ENCODE data around the gene SDK1. TPM values are rescaled to one million over a fixed set of nuclear protein-coding genes. Genes with fewer than 3 reads are reported as not detected.

SDK1 gene
- total RNA-seq, 2 experiments from 2014 or later = 0.20 to 0.25 TPM

GRCh38 chr7:3537210-3537875, 236.3 kb downstream of the SDK1 start:
- no peak for ATAC-seq (ENCODE audit: low read depth)
- Mint-ChIP-seq H3K27me3 (peaks cover 4% of the 10 kb centered on the region), H3K4me1 (no peaks in the 10 kb centered on the region), H3K27ac (no peak overlapping the region), H3K9me3 (no peaks in the 10 kb centered on the region), H3K36me3 (no peaks in the 10 kb centered on the region), H3K4me3 (no peak overlapping the region)
- no peak for DNase-seq
- POLR2A ChIA-PET = no interaction called here

GRCh38 chr7:3538041-3538440, 237.0 kb downstream of the SDK1 start:
- Mint-ChIP-seq H3K9me3 (no peaks in the 10 kb centered on the region), H3K27ac (no peak overlapping the region), H3K4me1 (no peaks in the 10 kb centered on the region), H3K4me3 (no peak overlapping the region), H3K36me3 (no peaks in the 10 kb centered on the region), H3K27me3 (peaks cover 4% of the 10 kb centered on the region)
- ATAC-seq (ENCODE audit: low read depth) = no peak
- POLR2A ChIA-PET = no interaction called here
- no peak for DNase-seq

GRCh38 chr7:3540456-3541220, 239.6 kb downstream of the SDK1 start:
- ATAC-seq (ENCODE audit: low read depth) (no peak), DNase-seq (no peak)
- POLR2A ChIA-PET = no interaction called here
- Mint-ChIP-seq H3K9me3 (no peaks in the 10 kb centered on the region), H3K36me3 (no peaks in the 10 kb centered on the region), H3K27ac (no peak overlapping the region), H3K4me3 (no peak overlapping the region), H3K4me1 (no peaks in the 10 kb centered on the region), H3K27me3 (no peaks in the 10 kb centered on the region)

DNA sequence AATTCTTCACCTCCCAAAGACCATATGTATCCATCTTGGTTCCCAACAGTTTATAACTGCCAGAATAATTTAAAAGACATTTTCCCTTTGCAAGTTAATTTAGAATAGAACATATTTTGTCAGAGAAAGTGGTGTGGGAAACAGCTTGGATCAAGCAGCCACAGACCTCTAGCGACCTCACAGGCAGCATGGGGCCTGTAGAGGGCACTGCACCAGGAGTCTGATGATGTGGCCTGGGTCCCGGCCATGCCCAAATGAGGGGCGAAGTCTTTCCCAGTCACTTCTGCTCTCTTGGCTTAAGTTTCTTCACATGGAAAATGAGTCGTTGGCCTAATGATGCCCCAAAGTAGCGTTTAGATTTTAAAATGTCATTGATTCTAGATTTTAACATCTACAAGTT, 243.2 kb downstream of the SDK1 start:
- no peak overlapping the region for H3K27ac Mint-ChIP-seq
- H3K4me3 Mint-ChIP-seq = no peak overlapping the region
- DNase-seq (no peak), ATAC-seq (ENCODE audit: low read depth) (no peak)
- peaks cover 2% of the 10 kb centered on the region for H3K27me3 Mint-ChIP-seq
- H3K36me3 Mint-ChIP-seq = peaks cover 1% of the 10 kb centered on the region
- no peaks in the 10 kb centered on the region for H3K9me3 Mint-ChIP-seq
- no peaks in the 10 kb centered on the region for H3K4me1 Mint-ChIP-seq
- POLR2A ChIA-PET = no interaction called here

DNA sequence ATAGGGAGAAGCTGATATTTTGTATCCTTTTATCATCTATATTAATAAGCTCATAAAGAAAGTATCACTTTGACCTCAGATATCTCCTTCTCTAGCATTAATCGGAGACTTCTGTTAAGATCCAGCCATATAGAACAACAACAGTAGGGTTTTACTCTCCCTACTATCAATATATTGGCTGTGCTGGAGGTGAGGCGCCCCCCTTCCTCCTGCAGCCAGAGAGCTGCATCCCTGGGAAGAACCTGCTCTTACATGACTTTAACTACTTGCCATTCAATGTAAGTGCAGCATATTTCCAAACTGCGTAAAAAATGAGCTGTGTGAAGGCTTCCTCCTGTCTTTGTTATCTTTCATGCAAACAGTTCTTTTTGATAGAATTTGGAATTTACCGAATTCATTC, 247.8 kb downstream of the SDK1 start:
- Mint-ChIP-seq H3K36me3 (peaks cover 1% of the 10 kb centered on the region), H3K4me1 (no peaks in the 10 kb centered on the region), H3K9me3 (no peaks in the 10 kb centered on the region), H3K4me3 (no peak overlapping the region), H3K27me3 (peaks cover 6% of the 10 kb centered on the region), H3K27ac (no peak overlapping the region)
- POLR2A ChIA-PET = no interaction called here
- ATAC-seq (ENCODE audit: low read depth) = no peak
- no peak for DNase-seq

DNA sequence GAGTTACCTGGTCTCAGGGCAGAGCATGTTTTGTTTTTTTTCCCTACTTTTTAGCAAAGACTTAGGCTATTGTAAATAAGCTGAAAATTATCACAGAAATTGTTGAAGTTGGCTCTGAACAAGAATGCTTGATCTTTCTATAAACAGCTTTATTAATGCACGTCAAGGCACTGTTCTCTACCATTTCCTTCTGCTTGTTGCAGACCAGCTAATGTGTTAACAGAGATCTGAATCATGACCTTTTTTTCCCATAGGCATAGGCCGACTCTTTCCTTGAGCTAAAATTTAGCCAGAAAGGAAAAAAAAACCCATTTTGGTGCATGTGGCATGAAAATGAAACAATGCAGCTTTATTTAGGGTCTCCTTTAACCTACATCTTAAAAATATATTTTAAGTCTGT, 248.5 kb downstream of the SDK1 start:
- H3K27me3 Mint-ChIP-seq = peaks cover 6% of the 10 kb centered on the region
- peaks cover 1% of the 10 kb centered on the region for H3K36me3 Mint-ChIP-seq
- POLR2A ChIA-PET = no interaction called here
- ATAC-seq (ENCODE audit: low read depth) = no peak
- no peak for DNase-seq
- H3K4me3 Mint-ChIP-seq = no peak overlapping the region
- H3K27ac Mint-ChIP-seq = no peak overlapping the region
- H3K4me1 Mint-ChIP-seq = no peaks in the 10 kb centered on the region
- no peaks in the 10 kb centered on the region for H3K9me3 Mint-ChIP-seq

DNA sequence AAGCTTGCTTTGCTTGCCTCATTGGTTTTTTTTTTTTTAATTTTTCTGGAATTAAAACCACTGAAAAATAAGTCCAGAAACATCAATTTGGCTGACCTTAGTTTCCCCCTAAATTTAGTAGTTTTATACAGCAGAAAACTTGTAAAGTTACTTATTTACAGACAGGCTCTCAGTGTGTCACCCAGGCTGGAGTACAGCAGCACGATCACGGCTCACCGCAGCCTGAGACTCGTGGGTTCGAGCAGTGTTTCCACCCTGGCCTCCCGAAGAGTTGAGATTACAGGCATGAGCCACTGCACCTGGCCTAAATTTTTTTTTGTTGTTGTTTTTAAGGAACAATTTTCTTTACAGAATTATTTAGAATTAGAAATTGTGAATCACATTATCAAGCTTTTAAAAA, 250.5 kb downstream of the SDK1 start:
- Mint-ChIP-seq H3K4me3 (no peak overlapping the region), H3K27me3 (peaks cover 6% of the 10 kb centered on the region), H3K9me3 (peaks cover 2% of the 10 kb centered on the region), H3K36me3 (peaks cover 1% of the 10 kb centered on the region), H3K27ac (no peak overlapping the region), H3K4me1 (no peaks in the 10 kb centered on the region)
- POLR2A ChIA-PET = no interaction called here
- ATAC-seq (ENCODE audit: low read depth) (no peak), DNase-seq (no peak)

GRCh38 chr7:3552499-3552898, 251.4 kb downstream of the SDK1 start:
- Mint-ChIP-seq H3K27ac (no peak overlapping the region), H3K4me3 (no peak overlapping the region), H3K9me3 (peaks cover 2% of the 10 kb centered on the region), H3K27me3 (peaks cover 6% of the 10 kb centered on the region), H3K4me1 (no peaks in the 10 kb centered on the region), H3K36me3 (no peaks in the 10 kb centered on the region)
- POLR2A ChIA-PET = no interaction called here
- no peak for DNase-seq
- ATAC-seq (ENCODE audit: low read depth) = no peak

DNA sequence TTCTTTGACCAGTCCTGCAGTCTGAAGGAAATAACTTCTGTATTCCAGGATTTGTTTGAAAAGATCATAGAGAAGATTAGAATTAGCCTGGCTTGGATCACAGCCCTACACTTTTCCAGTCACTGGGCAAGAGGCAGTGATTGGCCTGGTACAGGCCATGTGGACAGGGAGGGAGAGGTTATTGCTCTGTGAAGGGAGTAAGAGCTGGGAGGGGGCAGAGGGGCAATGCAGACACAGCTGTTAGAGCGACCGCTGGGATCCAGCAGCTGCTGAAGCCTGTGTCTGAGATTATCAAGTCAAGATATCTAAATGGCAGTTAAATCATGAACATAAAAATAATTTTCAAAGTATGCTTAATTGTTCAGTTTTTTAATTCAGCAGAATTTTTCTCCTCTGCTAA, 257.3 kb downstream of the SDK1 start:
- POLR2A ChIA-PET = no interaction called here
- no peak for ATAC-seq (ENCODE audit: low read depth)
- H3K4me3 Mint-ChIP-seq = no peak overlapping the region
- no peak overlapping the region for H3K27ac Mint-ChIP-seq
- DNase-seq = no peak
- peaks cover 3% of the 10 kb centered on the region for H3K4me1 Mint-ChIP-seq
- H3K9me3 Mint-ChIP-seq = peaks cover 2% of the 10 kb centered on the region
- no peaks in the 10 kb centered on the region for H3K27me3 Mint-ChIP-seq
- peaks cover 5% of the 10 kb centered on the region for H3K36me3 Mint-ChIP-seq

- Mint-ChIP-seq H3K4me3 (no peak overlapping the region), H3K9me3 (peaks cover 2% of the 10 kb centered on the region), H3K4me1 (peaks cover 5% of the 10 kb centered on the region), H3K27me3 (no peaks in the 10 kb centered on the region), H3K27ac (no peak overlapping the region), H3K36me3 (peaks cover 5% of the 10 kb centered on the region)
- ATAC-seq (ENCODE audit: low read depth) = no peak
- DNase-seq = no peak
- POLR2A ChIA-PET = no interaction called here
These were observed 258.2 kb downstream of the SDK1 start for GRCh38 chr7:3559278-3559677.

- no peak overlapping the region for H3K27ac Mint-ChIP-seq
- H3K4me3 Mint-ChIP-seq = no peak overlapping the region
- H3K36me3 Mint-ChIP-seq = peaks cover 5% of the 10 kb centered on the region
- H3K27me3 Mint-ChIP-seq = no peaks in the 10 kb centered on the region
- POLR2A ChIA-PET = no interaction called here
- no peak for ATAC-seq (ENCODE audit: low read depth)
- H3K9me3 Mint-ChIP-seq = no peaks in the 10 kb centered on the region
- H3K4me1 Mint-ChIP-seq = peaks cover 12% of the 10 kb centered on the region
- DNase-seq = no peak
These were observed 259.4 kb downstream of the SDK1 start for GRCh38 chr7:3560495-3560894.

- POLR2A ChIA-PET = no interaction called here
- no peaks in the 10 kb centered on the region for H3K27me3 Mint-ChIP-seq
- no peak overlapping the region for H3K27ac Mint-ChIP-seq
- H3K4me3 Mint-ChIP-seq = no peak overlapping the region
- H3K4me1 Mint-ChIP-seq = peaks cover 12% of the 10 kb centered on the region
- H3K36me3 Mint-ChIP-seq = peaks cover 5% of the 10 kb centered on the region
- H3K9me3 Mint-ChIP-seq = no peaks in the 10 kb centered on the region
- ATAC-seq (ENCODE audit: low read depth) (no peak), DNase-seq (no peak)
These were observed 260.9 kb downstream of the SDK1 start for GRCh38 chr7:3561932-3562331.

GRCh38 chr7:3564231-3564630, 263.2 kb downstream of the SDK1 start:
- peaks cover 12% of the 10 kb centered on the region for H3K4me1 Mint-ChIP-seq
- ATAC-seq (ENCODE audit: low read depth) = no peak
- no peak for DNase-seq
- no peaks in the 10 kb centered on the region for H3K9me3 Mint-ChIP-seq
- H3K27me3 Mint-ChIP-seq = no peaks in the 10 kb centered on the region
- POLR2A ChIA-PET = interaction anchor here (1.4 kb wide), 1 partner anchor 100 kb away, joined by 3 read pairs; no protein-coding TSS in a partner anchor
- H3K27ac Mint-ChIP-seq = no peak overlapping the region
- H3K4me3 Mint-ChIP-seq = no peak overlapping the region
- H3K36me3 Mint-ChIP-seq = peaks cover 5% of the 10 kb centered on the region

GRCh38 chr7:3568516-3568915, 267.5 kb downstream of the SDK1 start:
- Mint-ChIP-seq H3K36me3 (no peaks in the 10 kb centered on the region), H3K27me3 (no peaks in the 10 kb centered on the region), H3K9me3 (no peaks in the 10 kb centered on the region), H3K27ac (no peak overlapping the region), H3K4me3 (no peak overlapping the region), H3K4me1 (peaks cover 10% of the 10 kb centered on the region)
- POLR2A ChIA-PET = no interaction called here
- DNase-seq (no peak), ATAC-seq (ENCODE audit: low read depth) (no peak)

Measured in activated naive CD8-positive, alpha-beta T cell treated with anti-CD3 and anti-CD28 coated beads, Interleukin-2, amount 10 ng/mL, durations not matched to agents 7 days and 5 days (primary cell).